ENCODE measurements around the gene TMIGD2. TPM values are rescaled to one million over a fixed set of nuclear protein-coding genes. Genes with fewer than 3 reads are reported as not detected.
"Not testable (repeated sequence)": the region's sequence is repeated elsewhere in the genome, so short reads cannot be mapped to it uniquely, and the experiment has no call there.

TMIGD2 gene
- total RNA-seq, 5 donors from 2014 or later (not counting 1 experiment from before 2014, with no cell fraction given), result 13.5 to 44.0 (median 32.4) TPM

GRCh38 chr19:4256563-4256962 is 45.6 kb downstream of the TMIGD2 start:
- ChIA-PET POLR2A (no interaction called here), CTCF (interaction anchor here in 1 of 2 donors (0.5 kb wide), 1 partner anchor 520 kb away, joined by 4 read pairs; no protein-coding TSS in a partner anchor)
- 100% methylated on average over 2 of the region's 4 CpGs for WGBS (ENCODE audit: insufficient coverage)
- DNase-seq (no peak), ATAC-seq (replicated peaks in 1 of 4) (no peak)
- Mint-ChIP-seq H3K4me1 (peaks cover 0 to 3% (median 2%) of the 10 kb centered on the region in 3 donors), H3K4me3 (no peak overlapping the region), H3K27me3 (no peaks in the 10 kb centered on the region), H3K27ac (no peak overlapping the region), H3K9me3 (no peaks in the 10 kb centered on the region), H3K36me3 (peaks cover 41% of the 10 kb centered on the region)
- H3K27ac ChIP-seq (ENCODE audit: low read length), result no peak overlapping the region
- H3K4me3 ChIP-seq (ENCODE audit: control insufficient read depth in 1 of 2, extremely low read depth in 1 of 2, low read length in 1 of 2), result peak overlapping the region in 1 of 2 donors; percentile 23
- H3K9me3 ChIP-seq, result peaks cover 2% of the 10 kb centered on the region
- H3K4me1 ChIP-seq (ENCODE audit: control insufficient read depth in 1 of 2, extremely low read depth in 1 of 2, insufficient read depth in 2 of 2, low read length in 2 of 2), result no peaks in the 10 kb centered on the region
- no peaks in the 10 kb centered on the region for H3K27me3 ChIP-seq (replicated peaks in 1 of 2; ENCODE audit: control insufficient read depth in 2 of 2, extremely low read depth in 1 of 2, insufficient read depth in 2 of 2, low read length in 1 of 2)
- H3K36me3 ChIP-seq (ENCODE audit: control insufficient read depth in 2 of 2, extremely low read depth in 1 of 2, insufficient read depth in 1 of 2, low read length in 1 of 2), result peaks cover 27 to 75% of the 10 kb centered on the region in 2 donors

GRCh38 chr19:4246767-4247593 is 55.2 kb downstream of the TMIGD2 start, which contains the start of gene YJU2:
YJU2 (plus strand) TSS chr19:4247080; CDS start chr19:4247147, 67 bp downstream.
- ATAC-seq (replicated peaks in 1 of 4), result peak; percentile 93 to 96 (median 95)
- Mint-ChIP-seq H3K4me1 (peaks cover 23 to 26% (median 25%) of the 10 kb centered on the region in 3 donors), H3K36me3 (peaks cover 26% of the 10 kb centered on the region), H3K27me3 (no peaks in the 10 kb centered on the region), H3K27ac (peak within 1 kb of the TSS; percentile 97 to 98), H3K4me3 (peak within 1 kb of the TSS; percentile 90 to 91 (median 90)), H3K9me3 (peaks cover 0 to 3% (median 2%) of the 10 kb centered on the region in 3 donors)
- POLR2A ChIA-PET, result interaction anchor here (0.6 to 1.3 kb wide), 4 partner anchors 96 to 259 kb away, joined by 3 to 6 read pairs (median 4); partner anchors contain the start of genes HDGFL2 (in 1 of the 2) and MPND (in 1 of the 2)
- no peaks in the 10 kb centered on the region for H3K9me3 ChIP-seq
- H3K4me3 ChIP-seq (ENCODE audit: control insufficient read depth in 1 of 2, extremely low read depth in 1 of 2, low read length in 1 of 2), result peak within 1 kb of the TSS; percentile 90 to 92
- H3K36me3 ChIP-seq (ENCODE audit: control insufficient read depth in 2 of 2, extremely low read depth in 1 of 2, insufficient read depth in 1 of 2, low read length in 1 of 2), result peaks cover 12 to 35% of the 10 kb centered on the region in 2 donors
- 0% methylated on average over 4 of the region's 45 CpGs for WGBS (ENCODE audit: insufficient coverage)
- H3K4me1 ChIP-seq (ENCODE audit: control insufficient read depth in 1 of 2, extremely low read depth in 1 of 2, insufficient read depth in 2 of 2, low read length in 2 of 2), result peaks cover 3 to 21% of the 10 kb centered on the region in 2 experiments
- CTCF ChIA-PET, result interaction anchor here (0.5 to 1.1 kb wide), 9 partner anchors 15 to 353 kb away, joined by 3 to 5 read pairs (median 4); partner anchors contain the start of genes CHAF1A (in 1 of the 2) and SH3GL1 (in 1 of the 2)
- peak; percentile 92 to 100 (median 99) for DNase-seq
- no peaks in the 10 kb centered on the region for H3K27me3 ChIP-seq (replicated peaks in 1 of 2; ENCODE audit: control insufficient read depth in 2 of 2, extremely low read depth in 1 of 2, insufficient read depth in 2 of 2, low read length in 1 of 2)
- peak within 1 kb of the TSS; percentile 100 for H3K27ac ChIP-seq (ENCODE audit: low read length)

GRCh38 chr19:4245938-4246337 is 56.3 kb downstream of the TMIGD2 start:
- Mint-ChIP-seq H3K36me3 (peaks cover 25% of the 10 kb centered on the region), H3K4me1 (peaks cover 23 to 25% (median 23%) of the 10 kb centered on the region in 3 donors), H3K27ac (peak overlapping the region; percentile 97 to 98)
- CTCF ChIA-PET; H3K9me3 ChIP-seq; DNase-seq; H3K9me3 Mint-ChIP-seq; H3K27me3 Mint-ChIP-seq; ATAC-seq (replicated peaks in 1 of 4); POLR2A ChIA-PET; H3K4me3 ChIP-seq (ENCODE audit: control insufficient read depth in 1 of 2, extremely low read depth in 1 of 2, low read length in 1 of 2); H3K4me3 Mint-ChIP-seq; H3K27me3 ChIP-seq (replicated peaks in 1 of 2; ENCODE audit: control insufficient read depth in 2 of 2, extremely low read depth in 1 of 2, insufficient read depth in 2 of 2, low read length in 1 of 2): not testable (repeated sequence)
- WGBS (ENCODE audit: insufficient coverage), result no CpG with 5 or more reads among the region's 6 CpGs
- Histone ChIP-seq H3K36me3 (ENCODE audit: control insufficient read depth in 2 of 2, extremely low read depth in 1 of 2, insufficient read depth in 1 of 2, low read length in 1 of 2) (peaks cover 8 to 24% of the 10 kb centered on the region in 2 donors), H3K27ac (ENCODE audit: low read length) (peak overlapping the region; percentile 100), H3K4me1 (ENCODE audit: control insufficient read depth in 1 of 2, extremely low read depth in 1 of 2, insufficient read depth in 2 of 2, low read length in 2 of 2) (peaks cover 3 to 21% of the 10 kb centered on the region in 2 experiments)

Other genes starting within 250 kb of the TMIGD2 start
- gene ZBTB7A, start 235.5 kb downstream of the TMIGD2 start, total RNA-seq, result 10 to 100 TPM; 43.6 to 85.7 (median 81.8) TPM
- gene MAP2K2, start 178.3 kb downstream of the TMIGD2 start, total RNA-seq, result 100 to 1,000 TPM; 101 to 152 (median 141) TPM
- gene CREB3L3, start 148.8 kb downstream of the TMIGD2 start, total RNA-seq, result under 1 TPM in 1 of 5 donors, not detected in 4; 0.16 TPM
- 10 to 100 TPM; 19.9 to 35.7 (median 30.0) TPM for gene SIRT6, start 119.8 kb downstream of the TMIGD2 start, total RNA-seq
- 1 to 10 TPM in 3 of 5 donors, under 1 TPM in 2; 0.79 to 2.2 (median 1.3) TPM for gene ANKRD24, start 119.7 kb downstream of the TMIGD2 start, total RNA-seq
- under 1 TPM in 3 of 5 donors, not detected in 2; 0.38 to 0.92 (median 0.79) TPM for gene EBI3, start 72.9 kb downstream of the TMIGD2 start, total RNA-seq
- gene YJU2, start 55.3 kb downstream of the TMIGD2 start, total RNA-seq, result 10 to 100 TPM; 28.4 to 37.4 (median 35.2) TPM
- under 1 TPM in 1 of 5 donors, not detected in 4; 0.19 TPM for gene SHD, start 23.1 kb downstream of the TMIGD2 start, total RNA-seq
- gene FSD1, start 2.2 kb upstream of the TMIGD2 start, total RNA-seq, result 1 to 10 TPM; 2.8 to 4.1 (median 3.4) TPM
- 1 to 10 TPM; 2.3 to 3.7 (median 2.9) TPM for gene STAP2, start 36.4 kb upstream of the TMIGD2 start, total RNA-seq
- gene MPND, start 41.2 kb upstream of the TMIGD2 start, total RNA-seq, result 10 to 100 TPM; 10.7 to 27.3 (median 22.6) TPM
- 10 to 100 TPM; 38.8 to 51.5 (median 45.7) TPM for gene SH3GL1, start 98.2 kb upstream of the TMIGD2 start, total RNA-seq
- gene CHAF1A, start 100.3 kb upstream of the TMIGD2 start, total RNA-seq, result 10 to 100 TPM; 14.4 to 27.3 (median 16.5) TPM
- gene UBXN6, start 155.4 kb upstream of the TMIGD2 start, total RNA-seq, result 10 to 100 TPM; 49.7 to 86.4 (median 76.5) TPM
- gene HDGFL2, start 169.9 kb upstream of the TMIGD2 start, total RNA-seq, result 10 to 100 TPM; 24.9 to 41.8 (median 39.4) TPM
- under 1 TPM in 3 of 5 donors, not detected in 2; 0.06 to 0.16 (median 0.15) TPM for gene PLIN4, start 216.1 kb upstream of the TMIGD2 start, total RNA-seq
- gene PLIN5, start 232.8 kb upstream of the TMIGD2 start, total RNA-seq, result 1 to 10 TPM in 2 of 5 donors, under 1 TPM in 3; 0.14 to 2.3 (median 0.99) TPM
- gene LRG1, start 237.6 kb upstream of the TMIGD2 start, total RNA-seq, result under 1 TPM in 3 of 5 donors, not detected in 2; 0.13 to 0.32 (median 0.19) TPM

Measured in T-cell (primary cell).